Stimulated activated CD8-positive, alpha-beta memory T cell treated with anti-CD3 and anti-CD28 coated beads, Interleukin-4, amount 100 ng/mL, for 48 hours (primary cell): ENCODE results near the gene PKP3.
"Not testable (repeated sequence)": the region's sequence is repeated elsewhere in the genome, so short reads cannot be mapped to it uniquely, and the experiment has no call there.

ENCODE experiments used
- DNase-seq: peaks from one replicate; pipeline ENCODE4 v3.0.0-alpha.2; 2020

Gene PKP3

DNA sequence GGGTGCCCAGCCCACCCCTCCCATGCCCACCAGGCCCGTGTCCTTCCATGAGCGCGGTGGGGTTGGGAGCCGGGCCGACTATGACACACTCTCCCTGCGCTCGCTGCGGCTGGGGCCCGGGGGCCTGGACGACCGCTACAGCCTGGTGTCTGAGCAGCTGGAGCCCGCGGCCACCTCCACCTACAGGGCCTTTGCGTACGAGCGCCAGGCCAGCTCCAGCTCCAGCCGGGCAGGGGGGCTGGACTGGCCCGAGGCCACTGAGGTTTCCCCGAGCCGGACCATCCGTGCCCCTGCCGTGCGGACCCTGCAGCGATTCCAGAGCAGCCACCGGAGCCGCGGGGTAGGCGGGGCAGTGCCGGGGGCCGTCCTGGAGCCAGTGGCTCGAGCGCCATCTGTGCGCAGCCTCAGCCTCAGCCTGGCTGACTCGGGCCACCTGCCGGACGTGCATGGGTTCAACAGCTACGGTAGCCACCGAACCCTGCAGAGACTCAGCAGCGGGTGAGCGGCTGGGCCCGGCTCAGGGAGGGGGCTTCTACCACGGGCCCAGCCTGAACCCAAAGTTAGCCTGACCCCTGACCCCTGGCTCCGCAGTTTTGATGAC is 3.0 kb downstream of the PKP3 start:
- DNase-seq, result no peak

DNA sequence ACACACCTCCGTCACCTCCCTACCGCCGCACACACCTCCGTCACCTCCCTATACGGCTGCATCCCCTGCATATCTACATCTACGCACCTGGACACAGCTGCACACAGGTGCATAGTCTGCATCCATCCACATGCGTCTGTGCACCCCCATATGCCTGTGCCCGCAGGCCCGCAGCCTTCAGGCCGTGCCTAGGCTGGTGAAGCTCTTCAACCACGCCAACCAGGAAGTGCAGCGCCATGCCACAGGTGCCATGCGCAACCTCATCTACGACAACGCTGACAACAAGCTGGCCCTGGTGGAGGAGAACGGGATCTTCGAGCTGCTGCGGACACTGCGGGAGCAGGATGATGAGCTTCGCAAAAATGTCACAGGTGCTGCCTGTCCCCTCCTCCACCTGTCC is 4.8 kb downstream of the PKP3 start:
- no peak for DNase-seq

DNA sequence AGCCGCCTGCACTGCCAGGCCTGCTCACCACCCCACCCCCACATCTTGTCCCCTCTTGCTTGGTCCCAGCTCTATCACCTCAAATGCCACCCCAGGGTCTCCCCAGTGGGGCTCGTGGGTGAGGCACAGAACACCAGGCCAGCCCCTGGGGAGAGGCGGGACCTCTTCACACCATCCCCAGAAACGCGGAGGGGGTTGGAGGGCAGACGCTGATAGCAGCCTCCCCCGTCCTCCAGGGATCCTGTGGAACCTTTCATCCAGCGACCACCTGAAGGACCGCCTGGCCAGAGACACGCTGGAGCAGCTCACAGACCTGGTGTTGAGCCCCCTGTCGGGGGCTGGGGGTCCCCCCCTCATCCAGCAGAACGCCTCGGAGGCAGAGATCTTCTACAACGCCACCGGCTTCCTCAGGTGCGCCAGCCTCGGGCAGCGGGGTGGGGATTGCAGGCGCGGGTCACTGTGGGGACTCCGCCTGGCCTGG is 5.8 kb downstream of the PKP3 start:
- DNase-seq, result no peak

DNA sequence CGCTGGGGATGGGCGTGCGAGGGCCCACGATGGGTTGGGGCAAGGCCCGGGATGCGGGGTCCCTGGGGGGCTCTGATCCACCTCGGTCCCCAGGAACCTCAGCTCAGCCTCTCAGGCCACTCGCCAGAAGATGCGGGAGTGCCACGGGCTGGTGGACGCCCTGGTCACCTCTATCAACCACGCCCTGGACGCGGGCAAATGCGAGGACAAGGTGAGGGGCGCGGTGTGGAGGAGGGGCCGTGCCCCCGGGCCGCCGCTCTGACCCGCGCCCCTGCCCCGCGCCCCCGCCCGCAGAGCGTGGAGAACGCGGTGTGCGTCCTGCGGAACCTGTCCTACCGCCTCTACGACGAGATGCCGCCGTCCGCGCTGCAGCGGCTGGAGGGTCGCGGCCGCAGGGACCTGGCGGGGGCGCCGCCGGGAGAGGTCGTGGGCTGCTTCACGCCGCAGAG is 6.3 kb downstream of the PKP3 start:
- no peak for DNase-seq

DNA sequence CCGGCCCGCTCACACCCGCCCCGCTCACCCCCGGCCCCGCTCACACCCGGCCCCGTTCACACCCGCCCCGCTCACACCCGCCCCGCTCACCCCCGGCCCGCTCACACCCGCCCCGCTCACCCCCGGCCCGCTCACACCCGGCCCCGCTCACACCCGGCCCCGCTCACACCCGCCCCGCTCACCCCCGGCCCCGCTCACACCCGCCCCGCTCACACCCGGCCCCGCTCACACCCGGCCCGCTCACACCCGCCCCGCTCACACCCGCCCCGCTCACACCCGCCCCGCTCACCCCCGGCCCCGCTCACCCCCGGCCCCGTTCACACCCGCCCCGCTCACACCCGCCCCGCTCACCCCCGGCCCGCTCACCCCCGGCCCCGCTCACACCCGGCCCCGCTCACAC is 7.2 kb downstream of the PKP3 start:
- not testable (repeated sequence) for DNase-seq

DNA sequence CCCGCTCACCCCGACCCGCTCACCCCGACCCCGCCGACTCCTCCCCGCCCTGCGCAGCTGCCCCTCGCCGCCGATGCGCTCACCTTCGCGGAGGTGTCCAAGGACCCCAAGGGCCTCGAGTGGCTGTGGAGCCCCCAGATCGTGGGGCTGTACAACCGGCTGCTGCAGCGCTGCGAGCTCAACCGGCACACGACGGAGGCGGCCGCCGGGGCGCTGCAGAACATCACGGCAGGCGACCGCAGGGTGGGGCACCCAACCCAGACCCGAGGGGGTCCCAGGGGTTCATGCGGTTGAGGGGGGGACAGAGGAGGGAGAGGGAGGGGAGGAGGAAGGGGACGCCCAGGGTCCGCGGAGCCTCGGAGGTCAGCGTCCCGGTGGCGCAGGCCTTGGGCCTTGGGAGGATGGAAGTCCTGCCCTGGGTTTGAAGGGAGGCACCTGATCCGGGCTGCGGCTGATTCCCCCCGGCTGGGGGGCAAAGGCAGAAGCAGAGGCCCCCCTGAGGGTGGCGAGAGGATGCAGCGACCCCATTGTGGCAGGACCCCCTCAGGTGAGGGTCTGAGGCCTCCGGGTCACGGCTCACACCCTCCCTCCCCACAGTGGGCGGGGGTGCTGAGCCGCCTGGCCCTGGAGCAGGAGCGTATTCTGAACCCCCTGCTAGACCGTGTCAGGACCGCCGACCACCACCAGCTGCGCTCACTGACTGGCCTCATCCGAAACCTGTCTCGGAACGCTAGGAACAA is 9.2 kb downstream of the PKP3 start:
- no peak for DNase-seq

DNA sequence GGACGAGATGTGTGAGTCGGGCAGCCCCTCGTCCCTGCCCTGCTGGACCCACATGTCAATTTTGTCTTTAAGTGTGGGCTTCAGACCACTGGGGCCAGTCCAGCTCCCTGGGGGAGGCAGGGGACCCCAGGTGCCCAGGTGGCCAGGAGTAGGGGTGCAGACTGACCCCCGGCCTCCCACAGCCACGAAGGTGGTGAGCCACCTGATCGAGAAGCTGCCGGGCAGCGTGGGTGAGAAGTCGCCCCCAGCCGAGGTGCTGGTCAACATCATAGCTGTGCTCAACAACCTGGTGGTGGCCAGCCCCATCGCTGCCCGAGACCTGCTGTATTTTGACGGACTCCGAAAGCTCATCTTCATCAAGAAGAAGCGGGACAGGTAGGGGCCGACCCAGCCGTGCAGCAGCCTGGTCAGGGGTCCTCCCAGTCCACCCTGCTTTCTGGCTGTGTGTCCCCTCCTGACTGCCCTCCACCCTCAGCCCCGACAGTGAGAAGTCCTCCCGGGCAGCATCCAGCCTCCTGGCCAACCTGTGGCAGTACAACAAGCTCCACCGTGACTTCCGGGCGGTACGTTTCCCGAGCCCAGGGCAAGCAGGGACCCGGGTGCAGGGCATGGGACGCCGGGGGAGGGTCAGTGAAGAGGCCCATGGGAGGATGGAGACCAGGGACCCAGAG is 9.9 kb downstream of the PKP3 start:
- DNase-seq, result no peak

DNA sequence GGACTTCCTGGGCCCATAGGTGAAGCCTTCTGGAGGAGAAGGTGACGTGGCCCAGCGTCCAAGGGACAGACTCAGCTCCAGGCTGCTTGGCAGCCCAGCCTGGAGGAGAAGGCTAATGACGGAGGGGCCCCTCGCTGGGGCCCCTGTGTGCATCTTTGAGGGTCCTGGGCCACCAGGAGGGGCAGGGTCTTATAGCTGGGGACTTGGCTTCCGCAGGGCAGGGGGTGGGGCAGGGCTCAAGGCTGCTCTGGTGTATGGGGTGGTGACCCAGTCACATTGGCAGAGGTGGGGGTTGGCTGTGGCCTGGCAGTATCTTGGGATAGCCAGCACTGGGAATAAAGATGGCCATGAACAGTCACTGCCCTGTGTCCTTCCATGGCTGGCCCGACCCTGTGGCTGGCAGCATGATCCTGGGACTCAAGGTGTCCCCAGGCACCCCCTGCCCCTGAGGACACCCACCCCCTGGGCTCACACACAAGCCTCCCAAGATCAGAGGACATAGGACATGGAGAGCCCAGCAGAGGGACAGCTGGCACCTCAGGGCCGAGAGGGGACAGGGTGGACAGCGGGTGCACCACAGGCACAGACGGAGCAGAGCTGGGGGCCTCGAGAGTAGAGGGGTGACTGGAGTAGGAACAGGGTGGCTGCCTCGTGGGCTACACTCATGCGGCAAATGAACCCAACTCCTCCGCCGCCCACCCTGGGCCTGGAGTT is 10.7 kb downstream of the PKP3 start:
- DNase-seq, result no peak

DNA sequence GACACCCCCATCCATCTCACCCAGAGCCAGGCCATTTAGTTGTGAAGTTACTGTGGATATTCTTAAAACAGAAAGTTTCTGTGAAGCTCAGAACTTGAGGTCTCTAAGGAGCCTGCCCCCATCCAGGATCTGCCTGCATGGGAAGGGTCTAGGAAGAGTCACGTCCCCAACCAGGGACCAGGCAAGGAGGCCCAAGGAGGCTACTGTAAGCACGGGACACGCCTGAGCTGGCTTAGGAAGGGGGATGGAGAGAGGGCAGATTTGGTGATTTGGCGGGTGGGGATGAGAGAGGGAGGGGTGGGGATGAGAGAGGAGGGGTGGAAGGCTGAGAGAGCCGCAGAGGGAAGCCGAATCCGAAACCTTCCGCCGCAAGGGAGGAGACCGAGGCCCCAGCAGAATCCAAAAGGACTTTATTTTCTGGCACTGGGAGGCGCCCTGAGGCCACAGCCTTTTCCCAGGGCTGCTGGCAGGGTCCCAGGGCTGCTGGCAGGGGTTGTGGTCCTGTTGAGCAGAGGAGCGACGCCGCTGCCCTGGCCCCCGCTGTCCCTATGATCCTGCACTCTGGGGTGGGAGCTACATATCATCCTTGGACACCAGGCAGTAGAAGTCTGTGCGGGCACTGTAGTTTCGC is 11.4 kb downstream of the PKP3 start:
- DNase-seq, result no peak

DNA sequence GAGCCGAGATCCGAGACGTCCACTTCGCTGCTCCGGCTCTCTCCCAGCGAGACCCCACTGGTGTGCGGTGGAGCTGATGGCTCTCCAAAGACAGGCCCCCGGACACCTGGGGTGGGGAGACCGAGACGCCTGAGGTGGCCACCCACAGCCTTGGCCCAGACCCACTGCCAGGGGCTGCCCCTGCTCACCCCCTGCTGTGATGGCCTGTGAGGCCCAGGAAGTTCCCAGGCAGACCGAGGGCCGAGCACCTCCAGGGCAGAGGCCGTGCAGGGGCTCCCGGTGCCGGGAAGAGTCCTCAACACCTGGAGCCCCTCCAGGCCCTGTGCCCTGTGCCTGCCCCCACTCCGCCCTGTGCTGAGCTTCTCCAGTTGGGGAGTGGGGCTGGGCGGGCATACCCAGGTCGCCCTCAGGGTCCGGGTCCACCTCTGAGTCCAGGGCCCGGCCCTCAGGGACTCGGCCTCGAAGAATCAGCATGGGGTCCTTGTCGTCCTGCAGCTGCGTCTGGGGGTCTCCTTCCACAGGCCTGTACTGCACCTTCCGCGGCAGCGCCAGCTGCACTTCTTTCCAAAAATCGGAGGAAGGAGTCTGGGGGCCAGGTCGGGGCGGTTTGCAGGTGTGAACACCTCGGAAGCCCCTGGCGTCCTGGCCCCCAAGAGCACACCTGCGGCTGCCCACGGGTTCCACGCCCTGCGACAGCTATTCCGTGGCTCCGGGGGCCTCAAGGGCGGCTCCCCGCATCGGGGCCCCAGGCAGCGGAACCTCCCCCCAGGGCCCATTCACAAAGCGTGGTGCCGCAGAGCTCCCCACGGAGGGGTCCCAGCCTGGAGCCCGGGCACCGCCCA is 12.2 kb downstream of the PKP3 start:
- no peak for DNase-seq

DNA sequence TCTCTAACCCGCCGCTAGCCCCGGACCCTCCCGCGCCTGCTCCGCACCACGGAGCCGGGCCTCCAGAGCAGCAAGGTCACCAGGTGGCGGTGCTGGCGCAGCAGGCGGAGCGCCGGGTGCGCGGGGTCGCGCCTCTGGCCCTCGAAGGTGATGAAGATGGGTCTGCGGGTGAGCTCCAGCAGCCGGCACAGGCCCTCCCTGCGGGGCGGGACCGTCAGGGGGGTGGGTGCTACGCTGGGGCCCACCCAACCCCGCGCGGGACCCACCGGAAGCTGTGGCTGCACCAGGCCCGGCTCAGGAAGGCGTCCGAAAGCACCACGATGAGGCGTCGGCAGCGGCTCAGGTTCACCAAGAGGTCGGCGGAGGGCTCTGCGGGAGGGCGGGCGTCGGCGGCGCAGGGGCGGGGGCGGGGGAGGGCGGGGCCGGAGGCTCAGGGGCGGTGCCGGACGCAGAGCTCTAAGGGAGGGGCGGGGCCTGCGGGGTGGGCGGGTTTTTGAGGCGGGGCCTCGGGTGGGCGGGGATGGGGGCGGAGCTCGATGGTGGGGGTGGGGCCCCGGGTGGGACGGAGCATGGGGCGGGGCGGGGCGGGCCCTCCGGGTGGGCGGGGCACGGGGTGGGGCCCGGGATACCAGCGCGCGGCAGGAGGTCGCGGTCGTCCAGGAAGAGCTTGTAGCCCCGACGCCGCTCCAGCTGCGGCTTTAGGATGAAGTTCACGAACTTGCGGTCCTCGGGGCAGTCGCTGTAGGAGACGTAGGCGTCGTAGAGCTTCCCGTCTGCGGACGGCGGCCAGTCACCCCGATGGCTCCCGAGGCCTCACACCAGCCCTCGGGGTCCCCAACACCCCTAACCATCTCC is 13.0 kb downstream of the PKP3 start:
- peak; percentile 92 for DNase-seq

DNA sequence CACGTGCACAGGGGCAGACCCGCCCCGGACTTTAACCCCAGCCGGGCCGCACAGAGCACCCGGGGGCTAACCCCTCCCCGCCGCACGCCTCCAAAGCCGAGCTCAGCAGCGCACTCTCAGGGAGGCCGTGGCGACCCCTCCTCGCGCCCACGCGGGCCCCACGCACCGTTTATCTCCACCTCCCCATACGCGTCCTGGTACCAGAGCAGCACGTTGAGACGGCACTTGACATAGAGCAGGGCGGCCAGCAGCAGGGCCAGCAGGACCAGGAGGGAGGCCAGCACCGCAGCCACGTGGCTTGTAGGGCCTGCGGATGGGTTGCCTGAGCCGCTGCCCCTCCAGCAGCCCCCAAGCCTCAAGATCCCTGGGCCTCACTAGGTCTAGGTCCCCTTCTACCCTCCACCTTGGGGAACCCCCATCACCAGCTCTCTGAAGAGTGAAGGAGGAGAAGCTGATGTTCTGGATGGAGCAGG is 13.7 kb downstream of the PKP3 start:
- no peak for DNase-seq

DNA sequence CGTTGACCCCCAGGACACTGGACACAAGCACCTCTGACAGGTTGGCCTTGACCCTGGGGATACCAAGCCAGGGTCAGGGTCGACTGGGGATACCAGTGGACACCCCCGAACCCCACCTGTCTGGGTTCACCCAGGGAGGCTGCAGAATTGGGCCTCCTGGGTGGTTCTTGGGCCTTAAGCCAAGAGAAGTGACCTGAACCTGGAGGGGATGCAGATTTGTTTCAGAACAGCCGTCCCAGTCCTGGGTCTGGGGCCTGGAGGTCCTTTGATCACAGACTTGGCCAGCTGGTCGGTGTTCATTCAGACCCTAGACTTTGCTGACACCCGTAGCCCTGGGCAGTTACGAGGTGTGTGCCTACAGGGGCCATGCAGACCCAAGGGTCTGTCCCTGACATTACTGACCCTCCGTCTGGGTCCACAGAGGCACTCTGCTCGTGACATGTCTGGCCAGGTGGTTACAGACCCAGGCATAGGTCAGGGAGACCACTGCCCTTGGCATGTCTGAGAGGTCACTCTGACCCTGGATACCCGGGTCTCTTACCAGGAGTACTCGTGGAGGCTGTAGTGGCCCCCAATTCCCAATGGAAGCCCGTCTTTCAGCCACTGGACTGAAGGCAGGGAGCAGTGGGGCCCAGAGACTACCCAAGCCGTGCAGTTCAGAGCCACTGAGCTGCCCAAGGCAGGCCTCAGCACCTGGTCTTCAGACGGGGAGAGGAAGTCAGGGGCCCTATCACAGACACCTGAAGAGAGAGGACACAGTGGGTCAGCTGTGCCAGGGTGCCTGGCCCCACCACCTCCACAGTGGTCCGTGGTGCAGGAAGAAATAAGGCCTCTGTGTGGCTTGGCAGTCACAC is 14.4 kb downstream of the PKP3 start:
- no peak for DNase-seq

DNA sequence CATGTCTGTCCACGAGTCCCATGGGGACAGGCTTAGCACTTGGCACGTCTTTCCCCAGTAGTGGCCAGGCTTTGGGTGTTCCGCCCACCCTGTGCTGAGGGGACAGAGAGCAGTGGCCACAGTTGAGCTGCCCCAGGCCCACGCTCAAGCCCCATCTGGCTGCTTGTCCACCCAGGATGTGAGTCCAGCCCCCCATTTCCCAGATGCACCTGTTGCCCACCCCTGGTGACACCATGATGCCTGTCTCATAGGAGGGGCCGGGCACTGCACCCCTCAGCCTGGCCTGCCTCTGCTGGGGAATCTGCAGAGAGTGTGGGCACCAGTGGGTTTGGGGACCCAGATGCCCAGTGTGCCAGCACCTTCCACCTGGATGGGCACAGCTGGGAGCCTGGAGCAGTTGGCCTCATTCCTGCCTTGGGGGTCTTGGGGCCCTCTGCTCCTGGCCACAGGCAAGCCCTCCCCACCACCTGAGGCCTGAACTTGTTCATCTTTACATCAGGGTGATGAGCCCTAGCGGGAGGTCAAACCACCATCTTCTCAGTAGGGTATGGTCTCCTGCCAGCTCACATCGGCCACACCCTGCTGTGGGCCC is 15.1 kb downstream of the PKP3 start:
- DNase-seq, result no peak

DNA sequence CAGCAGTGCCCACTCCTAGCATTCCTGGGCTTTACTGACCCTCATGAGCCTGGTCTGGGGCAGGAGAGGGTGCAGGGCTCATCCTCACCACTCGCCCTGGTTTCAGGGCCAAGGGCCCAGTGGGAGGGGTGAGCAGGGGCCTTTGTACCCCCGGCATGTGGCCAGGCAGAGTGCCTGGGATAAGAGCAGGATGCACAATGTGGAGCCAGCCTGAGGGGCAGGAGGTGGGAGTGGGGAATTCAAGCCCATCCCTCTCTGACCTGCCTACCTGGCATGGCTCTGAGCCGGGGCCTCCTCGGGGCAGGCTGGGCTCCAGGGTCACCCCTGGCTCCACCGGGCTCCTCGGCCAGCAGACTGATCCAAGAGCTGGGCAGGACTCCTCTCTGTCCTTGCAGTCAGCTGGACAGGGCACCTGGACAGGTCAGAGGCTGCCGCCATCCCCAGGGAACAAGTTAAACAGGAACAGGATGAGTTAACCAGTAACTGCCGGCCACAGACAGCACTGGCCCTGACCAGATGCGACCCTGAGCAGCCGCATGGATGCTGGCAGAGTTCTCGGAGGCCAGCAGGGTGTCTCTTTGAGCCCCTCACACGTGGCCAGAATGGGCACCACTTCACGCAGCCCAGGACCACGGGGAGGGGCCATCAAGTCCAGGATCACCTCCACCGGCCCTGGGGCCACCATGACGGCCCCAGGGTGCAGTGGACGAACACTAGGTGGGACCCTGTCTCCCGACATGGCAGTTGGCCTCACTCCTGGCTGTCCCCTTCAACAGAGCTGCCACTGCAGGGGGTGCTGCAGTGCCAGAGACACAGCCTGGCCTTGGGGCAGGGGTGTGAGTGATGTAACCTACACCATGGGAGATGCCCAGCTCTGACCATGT is 15.8 kb downstream of the PKP3 start:
- DNase-seq, result no peak

DNA sequence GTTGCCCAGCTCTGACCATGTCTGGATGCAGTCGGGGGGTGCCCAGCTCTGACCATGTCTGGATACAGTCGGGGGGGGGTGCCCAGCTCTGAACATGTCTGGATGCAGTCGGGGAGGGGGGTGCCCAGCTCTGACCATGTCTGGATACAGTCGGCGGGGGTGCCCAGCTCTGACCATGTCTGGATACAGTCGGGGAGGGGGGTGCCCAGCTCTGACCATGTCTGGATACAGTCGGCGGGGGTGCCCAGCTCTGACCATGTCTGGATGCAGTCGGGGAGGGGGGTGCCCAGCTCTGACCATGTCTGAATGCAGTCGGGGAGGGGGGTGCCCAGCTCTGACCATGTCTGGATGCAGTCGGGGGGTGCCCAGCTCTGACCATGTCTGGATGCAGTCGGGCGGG is 16.7 kb downstream of the PKP3 start:
- DNase-seq, result not testable (repeated sequence)

DNA sequence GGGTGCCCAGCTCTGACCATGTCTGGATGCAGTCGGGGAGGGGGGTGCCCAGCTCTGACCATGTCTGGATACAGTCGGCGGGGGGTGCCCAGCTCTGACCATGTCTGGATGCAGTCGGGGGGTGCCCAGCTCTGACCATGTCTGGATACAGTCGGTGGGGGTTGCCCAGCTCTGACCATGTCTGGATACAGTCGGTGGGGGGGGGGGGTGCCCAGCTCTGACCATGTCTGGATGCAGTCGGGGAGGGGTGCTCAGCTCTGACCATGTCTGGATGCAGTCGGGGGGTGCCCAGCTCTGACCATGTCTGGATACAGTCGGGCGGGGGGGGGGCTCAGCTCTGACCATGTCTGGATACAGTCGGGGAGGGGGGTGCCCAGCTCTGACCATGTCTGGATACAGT is 17.5 kb downstream of the PKP3 start:
- not testable (repeated sequence) for DNase-seq

DNA sequence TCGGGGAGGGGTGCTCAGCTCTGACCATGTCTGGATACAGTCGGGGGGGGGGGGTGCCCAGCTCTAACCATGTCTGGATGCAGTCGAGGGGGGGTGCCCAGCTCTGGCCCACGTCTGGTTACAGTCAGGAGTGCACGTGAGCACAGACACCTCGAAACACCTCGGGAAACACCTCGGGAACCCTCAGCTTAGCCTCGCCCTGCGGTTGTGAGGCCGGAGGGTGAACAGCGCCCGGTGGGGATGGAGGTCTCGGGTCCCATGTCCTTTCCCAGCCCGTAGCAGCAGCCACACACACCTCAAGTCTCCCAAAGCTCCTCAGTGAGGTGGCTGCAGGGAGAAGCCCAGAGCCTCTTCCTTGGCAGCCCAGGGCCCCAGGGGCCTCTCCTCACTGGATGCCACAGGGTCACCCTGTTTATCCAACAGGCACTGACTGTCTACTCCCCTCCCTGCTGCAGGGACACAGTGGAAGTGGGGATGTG is 18.7 kb downstream of the PKP3 start:
- DNase-seq, result no peak
